Upper lobe of left lung (tissue), 4 donors: ENCODE measurements around the gene SRC.

Experiments used
- EP300 ChIP-seq, 4 donors: sonication (generic); formaldehyde crosslinking; IDR thresholded peaks; one replicate each; pipeline ENCODE4 v1.5.1; 2017; ENCODE audit warnings: antibody characterized with exemption in 4 of 4, control low read depth in 2 of 4
- POLR2AphosphoS5 ChIP-seq, 2 donors: sonication (generic); formaldehyde crosslinking; IDR thresholded peaks; one replicate each; pipeline ENCODE4 v1.5.1; 2017; ENCODE audit warnings: antibody characterized with exemption in 2 of 2
- TF ChIP-seq, protein P1 (sequence below), 6 experiments: fragments of 450-650 bp in 4 of 6; fragments of 200-600 bp in 2 of 6; sonication (generic) in 2 of 6; IDR thresholded peaks; one replicate each; pipeline ENCODE4 v1.5.1; 2016 to 2019; ENCODE audit warnings: antibody characterized with exemption in 6 of 6

DNA sequence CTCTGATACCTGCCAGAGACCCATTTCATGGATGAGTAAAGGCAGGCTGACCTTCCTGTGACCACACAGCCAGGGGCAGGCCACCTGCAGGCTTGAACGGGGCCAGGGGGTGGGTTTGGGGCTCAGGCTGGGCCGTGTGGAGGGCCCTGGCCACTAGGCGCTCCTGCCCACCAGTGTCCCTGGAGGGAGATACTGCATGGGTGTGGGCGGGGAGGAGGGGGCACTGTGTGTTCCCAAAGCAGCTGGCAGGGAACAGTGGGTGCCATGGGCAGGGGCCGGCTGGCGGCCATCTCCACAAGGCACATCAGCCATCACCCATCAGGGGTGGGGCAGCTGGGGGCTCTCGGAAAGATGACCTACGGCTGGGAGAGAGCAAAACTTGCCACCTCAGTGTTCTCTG, 15.4 kb downstream of the SRC start:
- TF ChIP-seq, protein P1, sequence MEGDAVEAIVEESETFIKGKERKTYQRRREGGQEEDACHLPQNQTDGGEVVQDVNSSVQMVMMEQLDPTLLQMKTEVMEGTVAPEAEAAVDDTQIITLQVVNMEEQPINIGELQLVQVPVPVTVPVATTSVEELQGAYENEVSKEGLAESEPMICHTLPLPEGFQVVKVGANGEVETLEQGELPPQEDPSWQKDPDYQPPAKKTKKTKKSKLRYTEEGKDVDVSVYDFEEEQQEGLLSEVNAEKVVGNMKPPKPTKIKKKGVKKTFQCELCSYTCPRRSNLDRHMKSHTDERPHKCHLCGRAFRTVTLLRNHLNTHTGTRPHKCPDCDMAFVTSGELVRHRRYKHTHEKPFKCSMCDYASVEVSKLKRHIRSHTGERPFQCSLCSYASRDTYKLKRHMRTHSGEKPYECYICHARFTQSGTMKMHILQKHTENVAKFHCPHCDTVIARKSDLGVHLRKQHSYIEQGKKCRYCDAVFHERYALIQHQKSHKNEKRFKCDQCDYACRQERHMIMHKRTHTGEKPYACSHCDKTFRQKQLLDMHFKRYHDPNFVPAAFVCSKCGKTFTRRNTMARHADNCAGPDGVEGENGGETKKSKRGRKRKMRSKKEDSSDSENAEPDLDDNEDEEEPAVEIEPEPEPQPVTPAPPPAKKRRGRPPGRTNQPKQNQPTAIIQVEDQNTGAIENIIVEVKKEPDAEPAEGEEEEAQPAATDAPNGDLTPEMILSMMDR (IDR thresholded peaks at IDR 0.05), result no peak
- TF ChIP-seq POLR2AphosphoS5 (IDR thresholded peaks at IDR 0.05), result no peak
- TF ChIP-seq EP300 (IDR thresholded peaks at IDR 0.05), result no peak
